Astrocyte of the spinal cord (primary cell): ENCODE results near the gene TEKT5.

Experiments
- DNase-seq: peaks from one replicate; pipeline ENCODE4 v3.0.0; 2011; ENCODE audit warnings: low read depth, low spot score
- H3K4me3 ChIP-seq: 2 replicates; pipeline ENCODE4 v1.5.1; 2011; ENCODE audit warnings: low read depth, mild to moderate bottlenecking, low read length, moderate library complexity
- in situ Hi-C: cut with HindIII; loops from 2 replicates; pipeline ENCODE4 v1.10.0; 2017; ENCODE audit warnings: low sequenced_read_pairs
- TF ChIP-seq, protein P1 (sequence below): IDR thresholded peaks from 2 replicates; pipeline ENCODE4 v1.5.1; 2012; ENCODE audit warnings: low read depth, mild to moderate bottlenecking, low read length, inconsistent platforms

Gene TEKT5

DNA sequence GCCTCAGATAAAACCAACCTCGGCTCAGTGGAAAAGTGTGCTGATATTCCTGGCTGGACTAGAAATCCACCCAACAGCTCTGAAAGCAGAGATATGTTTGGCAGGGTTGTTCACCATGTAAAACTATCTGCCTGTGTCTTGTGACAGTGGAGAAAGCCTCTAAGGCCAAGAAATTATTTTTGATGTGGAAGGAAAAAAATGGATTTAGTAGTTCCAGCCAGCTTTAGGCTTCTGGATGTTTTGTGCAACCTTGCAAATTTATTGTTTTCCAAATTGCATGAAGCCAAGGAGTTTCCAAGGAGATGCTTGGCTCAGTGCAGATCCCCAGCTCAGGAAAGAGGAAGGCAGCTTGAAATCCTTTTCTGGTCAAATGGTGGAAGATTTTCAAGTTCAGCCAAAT lies 31.6 kb downstream of the TEKT5 start:
- TF ChIP-seq, protein P1, sequence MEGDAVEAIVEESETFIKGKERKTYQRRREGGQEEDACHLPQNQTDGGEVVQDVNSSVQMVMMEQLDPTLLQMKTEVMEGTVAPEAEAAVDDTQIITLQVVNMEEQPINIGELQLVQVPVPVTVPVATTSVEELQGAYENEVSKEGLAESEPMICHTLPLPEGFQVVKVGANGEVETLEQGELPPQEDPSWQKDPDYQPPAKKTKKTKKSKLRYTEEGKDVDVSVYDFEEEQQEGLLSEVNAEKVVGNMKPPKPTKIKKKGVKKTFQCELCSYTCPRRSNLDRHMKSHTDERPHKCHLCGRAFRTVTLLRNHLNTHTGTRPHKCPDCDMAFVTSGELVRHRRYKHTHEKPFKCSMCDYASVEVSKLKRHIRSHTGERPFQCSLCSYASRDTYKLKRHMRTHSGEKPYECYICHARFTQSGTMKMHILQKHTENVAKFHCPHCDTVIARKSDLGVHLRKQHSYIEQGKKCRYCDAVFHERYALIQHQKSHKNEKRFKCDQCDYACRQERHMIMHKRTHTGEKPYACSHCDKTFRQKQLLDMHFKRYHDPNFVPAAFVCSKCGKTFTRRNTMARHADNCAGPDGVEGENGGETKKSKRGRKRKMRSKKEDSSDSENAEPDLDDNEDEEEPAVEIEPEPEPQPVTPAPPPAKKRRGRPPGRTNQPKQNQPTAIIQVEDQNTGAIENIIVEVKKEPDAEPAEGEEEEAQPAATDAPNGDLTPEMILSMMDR: no peak
- DNase-seq: no peak
- no peak overlapping the region for H3K4me3 ChIP-seq
- in situ Hi-C loops: no loop called here

DNA sequence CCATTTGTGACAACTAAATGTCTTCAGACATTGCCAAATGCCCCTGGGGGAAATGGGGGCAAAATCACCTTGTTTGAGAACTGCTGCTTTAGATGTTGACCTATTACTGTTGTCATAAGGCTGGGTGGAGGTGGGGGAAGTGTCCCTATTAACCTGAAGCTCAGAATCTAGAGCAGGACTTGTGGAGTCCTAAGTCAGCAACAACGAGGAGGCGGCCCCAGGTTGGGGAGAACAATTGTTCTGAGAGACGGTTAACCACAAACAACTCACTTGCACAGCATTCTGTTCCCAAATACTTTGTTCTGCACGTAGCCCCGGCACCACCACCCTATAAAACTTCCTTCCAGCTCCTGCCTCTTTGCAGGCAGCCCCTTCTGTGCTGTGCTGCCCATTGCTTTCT lies 32.5 kb downstream of the TEKT5 start:
- TF ChIP-seq, protein P1: no peak
- no peak for DNase-seq
- H3K4me3 ChIP-seq: no peak overlapping the region
- in situ Hi-C loops: no loop called here

DNA sequence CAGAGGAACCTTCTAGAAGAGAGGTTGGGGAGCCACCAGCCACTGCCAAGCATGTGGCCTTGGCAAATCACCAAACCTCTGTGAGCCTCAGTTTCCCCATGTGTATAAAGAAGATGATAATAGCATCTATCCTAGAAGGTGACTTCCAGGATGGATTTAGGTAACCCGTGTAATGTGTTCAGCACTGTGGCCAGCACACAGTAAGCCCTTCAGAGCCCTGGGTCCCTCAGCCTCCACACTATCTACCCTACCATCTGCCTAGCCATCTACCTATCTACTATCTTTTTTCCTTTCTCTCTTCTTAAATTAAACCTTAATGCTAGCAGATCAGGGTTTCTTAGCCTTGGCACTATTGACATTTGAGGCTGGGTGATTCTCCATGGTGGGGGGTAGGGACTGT lies 33.0 kb downstream of the TEKT5 start:
- in situ Hi-C loops: no loop called here
- no peak overlapping the region for H3K4me3 ChIP-seq
- DNase-seq: no peak
- TF ChIP-seq, protein P1: no peak

DNA sequence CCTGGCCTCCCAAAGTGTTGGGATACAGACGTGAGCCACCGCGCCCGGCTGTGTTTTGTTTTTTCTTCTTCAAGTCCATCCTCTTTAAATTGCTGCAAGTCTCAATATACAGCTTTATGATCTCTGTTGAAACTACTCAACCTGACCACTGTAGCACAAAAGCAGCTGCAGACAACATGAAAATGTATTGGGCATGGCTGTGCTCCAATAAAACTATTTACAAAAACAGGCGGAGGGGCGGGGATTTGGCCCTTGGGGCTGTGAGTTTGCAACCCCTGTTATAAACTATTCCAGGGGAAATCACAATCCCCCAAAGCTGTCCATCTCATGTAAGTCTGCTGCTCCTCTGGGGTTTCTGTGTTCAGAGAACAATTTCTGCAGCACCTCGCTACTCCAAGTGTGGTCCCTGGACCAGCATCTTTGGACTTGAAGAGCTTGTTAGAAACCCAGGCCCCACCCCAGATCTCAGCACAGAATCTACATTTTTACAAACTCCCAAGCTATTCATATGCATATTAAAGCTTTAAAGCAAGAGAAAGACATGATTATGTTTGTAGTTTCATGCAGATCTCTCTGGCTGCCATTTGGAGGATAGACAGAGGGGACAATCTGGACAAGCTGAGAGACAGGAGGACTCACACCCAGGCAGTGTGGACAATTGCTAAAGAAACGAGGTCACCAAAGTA lies 33.6 kb downstream of the TEKT5 start:
- in situ Hi-C loops: no loop called here
- TF ChIP-seq, protein P1: no peak
- H3K4me3 ChIP-seq: no peak overlapping the region
- DNase-seq: no peak

DNA sequence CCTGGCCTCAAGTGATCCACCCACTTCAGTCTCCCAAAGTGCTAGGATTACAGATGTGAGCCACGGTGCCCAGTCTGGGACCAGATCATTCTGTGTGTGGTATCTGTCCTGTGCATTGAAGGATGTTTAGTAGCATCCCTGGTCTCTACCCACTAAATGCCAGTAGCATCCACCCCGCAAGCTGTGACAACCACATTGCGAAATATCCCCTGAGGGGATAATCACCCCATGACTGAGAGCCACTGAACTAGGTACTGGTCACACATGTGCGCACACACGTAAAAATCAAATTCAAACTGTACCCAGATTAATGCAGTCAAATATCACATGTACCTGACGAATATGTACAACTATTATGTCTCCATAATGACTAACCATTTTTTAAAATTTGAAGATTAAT lies 35.8 kb downstream of the TEKT5 start:
- no peak overlapping the region for H3K4me3 ChIP-seq
- TF ChIP-seq, protein P1: no peak
- no peak for DNase-seq
- in situ Hi-C loops: no loop called here

DNA sequence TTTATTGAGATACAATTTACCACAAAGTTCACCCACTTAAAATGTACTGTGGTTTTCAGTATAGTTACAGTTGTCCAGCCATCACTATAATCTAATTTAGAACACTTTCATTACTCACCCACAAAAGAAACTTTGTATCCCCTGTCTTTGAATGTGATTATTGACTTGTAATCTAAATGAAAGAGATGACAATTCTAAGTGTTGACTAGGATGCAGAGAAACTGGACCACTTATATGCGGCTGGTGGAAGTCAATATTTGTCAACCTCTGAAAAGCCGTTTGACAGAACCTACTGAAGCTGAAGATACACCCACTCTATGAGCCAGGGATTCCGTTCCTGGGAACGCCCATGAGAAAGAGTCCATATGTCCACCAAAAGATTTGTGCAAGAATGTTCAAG lies 36.8 kb downstream of the TEKT5 start:
- DNase-seq: no peak
- no peak overlapping the region for H3K4me3 ChIP-seq
- in situ Hi-C loops: no loop called here
- TF ChIP-seq, protein P1: no peak
